Keratinocyte (primary cell): ENCODE measurements around the gene AGPAT3. TPM values are rescaled to one million over a fixed set of nuclear protein-coding genes. Genes with fewer than 3 reads are reported as not detected.
A peak's percentile ranks its signal among the peaks of the same experiment; 100 is the strongest.

Experiments
- DNase-seq: peaks from one replicate; pipeline ENCODE4 v3.0.0-alpha.2; 2011; ENCODE audit warnings: low read depth, missing footprints, low spot score
- FAIRE-seq: peaks from 2 replicates; lab custom pipeline; 2011; peaks lifted over from hg19 to GRCh38; lab: Jason Lieb, UNC
- H2AFZ ChIP-seq: 2 replicates; pipeline ENCODE4 v1.6.0; 2012; ENCODE audit warnings: low read length, control low read depth, inconsistent platforms; ENCODE audit not compliant: control insufficient read depth
- H3K27ac ChIP-seq: 2 replicates; pipeline ENCODE4 v1.5.1; 2011; ENCODE audit warnings: low read length; ENCODE audit not compliant: control insufficient read depth, insufficient read depth
- H3K27me3 ChIP-seq: 3 replicates; pipeline ENCODE4 v1.6.0; 2011; ENCODE audit warnings: low read length; ENCODE audit not compliant: control insufficient read depth, insufficient read depth; ENCODE audit errors: extremely low read depth
- H3K36me3 ChIP-seq, 2 experiments: 2 replicates in 1 of 2; 3 replicates in 1 of 2; pipeline ENCODE4 v1.5.1; 2011; ENCODE audit warnings: low read length in 2 of 2, mild to moderate bottlenecking in 1 of 2; ENCODE audit not compliant: control insufficient read depth in 2 of 2, insufficient read depth in 2 of 2; ENCODE audit errors: extremely low read depth in 1 of 2
- H3K4me1 ChIP-seq: 3 replicates; pipeline ENCODE4 v1.5.1; 2011; ENCODE audit warnings: low read length; ENCODE audit not compliant: control insufficient read depth, insufficient read depth; ENCODE audit errors: extremely low read depth
- H3K4me2 ChIP-seq: 3 replicates; pipeline ENCODE4 v1.6.0; 2011; ENCODE audit warnings: low read depth, low read length; ENCODE audit not compliant: control insufficient read depth, insufficient read depth; ENCODE audit errors: extremely low read depth
- H3K4me3 ChIP-seq, 3 experiments: fragments of 200-600 bp in 1 of 3; sonication (generic) in 1 of 3; 2 replicates in 2 of 3; 3 replicates in 1 of 3; pipeline ENCODE4 v1.5.1; 2011 to 2016; ENCODE audit warnings: low read length in 3 of 3, mild to moderate bottlenecking in 3 of 3, control low read depth in 2 of 3, inconsistent platforms in 1 of 3, low read depth in 1 of 3, mixed read lengths in 1 of 3, mixed run types in 1 of 3, moderate library complexity in 1 of 3; ENCODE audit not compliant: control insufficient read depth in 2 of 3, insufficient read depth in 2 of 3; ENCODE audit errors: extremely low read depth in 1 of 3
- H3K79me2 ChIP-seq: 2 replicates; pipeline ENCODE4 v1.6.0; 2012; ENCODE audit warnings: low read length; ENCODE audit not compliant: control insufficient read depth, insufficient read depth
- H3K9ac ChIP-seq: 3 replicates; pipeline ENCODE4 v1.6.0; 2011; ENCODE audit warnings: low read length; ENCODE audit not compliant: control insufficient read depth, insufficient read depth; ENCODE audit errors: extremely low read depth
- H3K9me1 ChIP-seq: 3 replicates; pipeline ENCODE4 v1.6.0; 2011; ENCODE audit warnings: low read length; ENCODE audit not compliant: control insufficient read depth, insufficient read depth; ENCODE audit errors: extremely low read depth
- H3K9me3 ChIP-seq: 2 replicates; pipeline ENCODE4 v1.5.1; 2012; ENCODE audit warnings: low read depth, low read length; ENCODE audit not compliant: control insufficient read depth
- H4K20me1 ChIP-seq: 3 replicates; pipeline ENCODE4 v1.6.0; 2011; ENCODE audit warnings: low read length; ENCODE audit not compliant: control insufficient read depth, insufficient read depth; ENCODE audit errors: extremely low read depth
- EZH2 ChIP-seq: IDR thresholded peaks from one replicate; pipeline ENCODE4 v1.6.1; 2012; ENCODE audit warnings: inconsistent platforms, mild to moderate bottlenecking, low read length, moderate library complexity
- dilution Hi-C: fragments of 300-500 bp; cut with MboI; formaldehyde crosslinking; loops from one replicate; pipeline ENCODE4 v1.7.0; 2020; ENCODE audit warnings: low sequenced_read_pairs; ENCODE audit not compliant: extremely low pct_ligation_motif_present
- polyA plus RNA-seq, 5 experiments: library from polyadenylated mRNA; depleted of rRNA in 3 of 5; stranded (reverse) in 3 of 5; stranded (forward) in 1 of 5; unstranded in 1 of 5; fragments of >200 nt; gene quantifications; 1 replicate in 1 of 5; 2 replicates in 3 of 5; 3 replicates in 1 of 5; pipeline versions ENCODE4 v1.2.1 to v1.2.3, GENCODE V29; 2011 to 2012; ENCODE audit warnings: missing spikeins in 2 of 5, low read depth in 1 of 5, low replicate concordance in 1 of 5
- TF ChIP-seq, protein P1 (sequence below), 3 experiments: IDR thresholded peaks in 1 of 3; conservative IDR thresholded peaks in 1 of 3; optimal IDR thresholded peaks in 1 of 3; 2 replicates in 2 of 3; 3 replicates in 1 of 3; pipeline versions ENCODE3 to v1.5.1; 2011; ENCODE audit warnings: low read length in 3 of 3, mild to moderate bottlenecking in 3 of 3, moderate library complexity in 2 of 3, control low read depth in 1 of 3, inconsistent platforms in 1 of 3; ENCODE audit not compliant: insufficient read depth in 2 of 3; ENCODE audit errors: extremely low read depth in 1 of 3

The AGPAT3 gene
- polyA plus RNA-seq, 1 donor (not counting 4 experiments of a cell fraction or from before 2014, with no cell fraction given), result 21.7 TPM

DNA sequence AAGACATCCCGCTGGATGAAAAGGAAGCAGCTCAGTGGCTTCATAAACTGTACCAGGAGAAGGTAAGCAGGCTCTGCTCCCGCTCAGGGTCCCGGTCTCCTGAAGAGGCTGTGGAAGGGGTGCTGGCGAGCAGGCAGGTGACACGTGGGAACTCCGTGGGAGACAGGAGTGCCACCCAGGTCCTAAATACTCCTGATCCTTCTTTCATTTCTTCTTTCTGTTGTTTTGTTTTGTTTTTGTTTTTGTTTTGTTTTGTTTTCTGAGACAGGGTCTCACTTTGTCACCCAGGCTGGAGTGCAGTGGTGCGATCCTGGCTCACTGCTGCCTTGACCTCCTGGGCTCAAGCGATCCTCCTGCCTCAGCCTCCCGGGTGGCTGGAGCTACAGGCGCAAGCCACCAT lies 113.0 kb downstream of the AGPAT3 start:
- H3K27me3 ChIP-seq, result no peaks in the 10 kb centered on the region
- no peak for FAIRE-seq
- H3K36me3 ChIP-seq, result peaks cover 3 to 8% of the 10 kb centered on the region in 2 experiments
- no peaks in the 10 kb centered on the region for H3K9me3 ChIP-seq
- no peak overlapping the region for H3K9ac ChIP-seq
- H3K9me1 ChIP-seq, result no peaks in the 10 kb centered on the region
- no peaks in the 10 kb centered on the region for H3K79me2 ChIP-seq
- H3K4me2 ChIP-seq, result no peak overlapping the region
- dilution Hi-C loops, result no loop called here
- H3K27ac ChIP-seq, result no peak overlapping the region
- H2AFZ ChIP-seq, result no peak overlapping the region
- no peak overlapping the region for H3K4me3 ChIP-seq
- H4K20me1 ChIP-seq, result no peaks in the 10 kb centered on the region
- no peak for DNase-seq
- no peaks in the 10 kb centered on the region for H3K4me1 ChIP-seq
- TF ChIP-seq, protein P1, sequence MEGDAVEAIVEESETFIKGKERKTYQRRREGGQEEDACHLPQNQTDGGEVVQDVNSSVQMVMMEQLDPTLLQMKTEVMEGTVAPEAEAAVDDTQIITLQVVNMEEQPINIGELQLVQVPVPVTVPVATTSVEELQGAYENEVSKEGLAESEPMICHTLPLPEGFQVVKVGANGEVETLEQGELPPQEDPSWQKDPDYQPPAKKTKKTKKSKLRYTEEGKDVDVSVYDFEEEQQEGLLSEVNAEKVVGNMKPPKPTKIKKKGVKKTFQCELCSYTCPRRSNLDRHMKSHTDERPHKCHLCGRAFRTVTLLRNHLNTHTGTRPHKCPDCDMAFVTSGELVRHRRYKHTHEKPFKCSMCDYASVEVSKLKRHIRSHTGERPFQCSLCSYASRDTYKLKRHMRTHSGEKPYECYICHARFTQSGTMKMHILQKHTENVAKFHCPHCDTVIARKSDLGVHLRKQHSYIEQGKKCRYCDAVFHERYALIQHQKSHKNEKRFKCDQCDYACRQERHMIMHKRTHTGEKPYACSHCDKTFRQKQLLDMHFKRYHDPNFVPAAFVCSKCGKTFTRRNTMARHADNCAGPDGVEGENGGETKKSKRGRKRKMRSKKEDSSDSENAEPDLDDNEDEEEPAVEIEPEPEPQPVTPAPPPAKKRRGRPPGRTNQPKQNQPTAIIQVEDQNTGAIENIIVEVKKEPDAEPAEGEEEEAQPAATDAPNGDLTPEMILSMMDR (optimal IDR thresholded peaks at IDR 0.05 in 1 of 3, IDR thresholded peaks at IDR 0.05 in 1 of 3, conservative IDR thresholded peaks at IDR 0.05 in 1 of 3; ENCODE audit: extremely low read depth in 1 of 3, insufficient read depth in 2 of 3, low read length in 3 of 3), result no peak
- no peak for TF ChIP-seq EZH2

DNA sequence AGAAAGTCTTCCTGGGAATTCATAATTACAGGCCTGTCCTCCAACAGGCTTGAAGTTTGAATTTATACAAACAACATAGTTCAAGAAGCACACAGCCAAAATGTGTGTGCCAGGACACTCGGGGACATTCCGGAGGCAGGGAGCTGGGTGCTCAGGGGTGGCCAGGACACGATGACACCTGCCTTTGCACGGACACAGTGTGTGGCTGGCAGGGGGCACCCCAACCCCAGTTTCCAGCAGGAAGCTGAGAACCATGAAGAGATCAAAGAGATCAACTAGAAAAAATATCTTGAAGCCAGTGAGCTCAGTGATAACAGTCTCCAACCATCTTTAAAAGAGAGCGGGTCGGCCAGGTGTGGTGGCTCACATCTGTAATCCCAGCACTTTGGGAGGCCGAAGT lies 114.6 kb downstream of the AGPAT3 start:
- Histone ChIP-seq H3K79me2 (no peaks in the 10 kb centered on the region), H3K27me3 (no peaks in the 10 kb centered on the region), H3K4me2 (no peak overlapping the region), H3K4me3 (no peak overlapping the region), H3K9me3 (no peaks in the 10 kb centered on the region), H3K9ac (no peak overlapping the region), H3K4me1 (no peaks in the 10 kb centered on the region), H2AFZ (no peak overlapping the region), H3K36me3 (peaks cover 0 to 8% of the 10 kb centered on the region in 2 experiments), H3K27ac (no peak overlapping the region), H4K20me1 (no peaks in the 10 kb centered on the region), H3K9me1 (no peaks in the 10 kb centered on the region)
- FAIRE-seq (no peak), DNase-seq (no peak)
- dilution Hi-C loops, result no loop called here
- no peak for TF ChIP-seq EZH2
- TF ChIP-seq, protein P1 (optimal IDR thresholded peaks at IDR 0.05 in 1 of 3, IDR thresholded peaks at IDR 0.05 in 1 of 3, conservative IDR thresholded peaks at IDR 0.05 in 1 of 3; ENCODE audit: extremely low read depth in 1 of 3, insufficient read depth in 2 of 3, low read length in 3 of 3), result peak in 1 of 3 experiments; percentile 12
